Skeletal muscle satellite cell (primary cell): Measurements from ENCODE around the gene MTHFD1.

Experiments used
- H3K27me3 ChIP-seq: 2 replicates; pipeline ENCODE4 v1.7.0; 2013; ENCODE audit warnings: low read length; ENCODE audit not compliant: control insufficient read depth, insufficient read depth
- H3K36me3 ChIP-seq: 2 replicates; pipeline ENCODE4 v1.7.0; 2013; ENCODE audit warnings: mild to moderate bottlenecking, control low read depth, low read length; ENCODE audit not compliant: insufficient read depth
- H3K4me1 ChIP-seq: 2 replicates; pipeline ENCODE4 v1.7.0; 2013; ENCODE audit warnings: low read length; ENCODE audit not compliant: control insufficient read depth, insufficient read depth
- H3K4me2 ChIP-seq: 2 replicates; pipeline ENCODE4 v1.7.0; 2013; ENCODE audit warnings: mild to moderate bottlenecking, low read length
- H3K4me3 ChIP-seq: 2 replicates; pipeline ENCODE4 v1.7.0; 2013; ENCODE audit warnings: low read length
- H3K9ac ChIP-seq: 2 replicates; pipeline ENCODE4 v1.7.0; 2013; ENCODE audit warnings: mild to moderate bottlenecking, low read depth, low read length, moderate library complexity
- H3K9me3 ChIP-seq: replicated peaks from 2 replicates; pipeline ENCODE4 v1.7.0; 2013; ENCODE audit warnings: mild to moderate bottlenecking, control low read depth, low read length

Gene MTHFD1

DNA sequence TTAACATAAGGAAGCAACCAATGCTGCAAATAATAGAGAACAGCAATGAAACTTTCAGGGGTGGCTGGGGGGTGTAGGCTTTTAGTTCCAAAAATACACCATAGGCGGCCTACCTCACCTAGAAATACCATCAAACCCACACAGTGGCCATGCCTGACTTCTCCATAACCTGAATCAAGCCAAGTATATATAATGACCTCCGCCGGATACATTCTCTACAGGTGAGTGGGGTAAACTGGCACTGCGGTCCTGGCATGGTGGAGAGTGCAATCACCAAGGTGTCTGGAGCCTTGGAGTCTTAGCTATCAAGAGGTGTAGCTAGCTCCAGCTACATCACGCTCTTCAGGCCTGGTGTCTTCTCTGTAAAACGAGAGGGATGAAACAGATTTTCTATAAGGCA is 114.3 kb downstream of the MTHFD1 start:
- Histone ChIP-seq H3K9me3 (no peaks in the 10 kb centered on the region), H3K4me1 (peaks cover 41% of the 10 kb centered on the region), H3K4me2 (peak overlapping the region; percentile 91), H3K9ac (peak overlapping the region; percentile 99), H3K4me3 (peak overlapping the region; percentile 84), H3K36me3 (peaks cover 3% of the 10 kb centered on the region), H3K27me3 (no peaks in the 10 kb centered on the region)

DNA sequence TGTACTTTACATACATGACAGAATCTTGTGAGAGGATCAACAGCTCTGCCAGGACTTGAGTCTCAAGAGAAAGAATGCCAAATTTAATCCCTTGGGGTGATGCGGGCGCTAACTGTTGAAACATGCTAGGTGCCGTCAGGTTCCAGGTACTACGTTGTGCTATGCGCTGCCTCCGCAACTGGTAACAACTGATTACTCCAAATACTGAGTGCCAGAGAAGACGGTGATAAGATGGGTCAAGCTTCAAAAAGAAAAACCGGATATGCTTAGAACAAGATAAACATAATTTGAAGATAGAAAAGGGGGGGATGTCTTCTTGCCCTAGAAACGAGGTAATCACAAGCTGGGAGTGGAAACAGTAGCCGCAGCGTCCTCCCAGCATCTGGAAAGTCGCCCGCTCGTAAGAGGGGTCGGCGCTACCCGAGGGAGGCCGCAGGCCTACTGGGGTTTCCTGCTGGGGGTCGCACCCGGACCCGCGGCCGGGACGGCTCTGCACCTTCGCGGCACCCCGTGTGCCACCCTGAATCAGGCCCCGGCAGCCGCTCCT is 114.8 kb downstream of the MTHFD1 start:
- H3K4me2 ChIP-seq = peak overlapping the region; percentile 91
- H3K9me3 ChIP-seq = no peaks in the 10 kb centered on the region
- peak overlapping the region; percentile 84 for H3K4me3 ChIP-seq
- H3K27me3 ChIP-seq = no peaks in the 10 kb centered on the region
- peaks cover 3% of the 10 kb centered on the region for H3K36me3 ChIP-seq
- peaks cover 46% of the 10 kb centered on the region for H3K4me1 ChIP-seq
- peak overlapping the region; percentile 99 for H3K9ac ChIP-seq

DNA sequence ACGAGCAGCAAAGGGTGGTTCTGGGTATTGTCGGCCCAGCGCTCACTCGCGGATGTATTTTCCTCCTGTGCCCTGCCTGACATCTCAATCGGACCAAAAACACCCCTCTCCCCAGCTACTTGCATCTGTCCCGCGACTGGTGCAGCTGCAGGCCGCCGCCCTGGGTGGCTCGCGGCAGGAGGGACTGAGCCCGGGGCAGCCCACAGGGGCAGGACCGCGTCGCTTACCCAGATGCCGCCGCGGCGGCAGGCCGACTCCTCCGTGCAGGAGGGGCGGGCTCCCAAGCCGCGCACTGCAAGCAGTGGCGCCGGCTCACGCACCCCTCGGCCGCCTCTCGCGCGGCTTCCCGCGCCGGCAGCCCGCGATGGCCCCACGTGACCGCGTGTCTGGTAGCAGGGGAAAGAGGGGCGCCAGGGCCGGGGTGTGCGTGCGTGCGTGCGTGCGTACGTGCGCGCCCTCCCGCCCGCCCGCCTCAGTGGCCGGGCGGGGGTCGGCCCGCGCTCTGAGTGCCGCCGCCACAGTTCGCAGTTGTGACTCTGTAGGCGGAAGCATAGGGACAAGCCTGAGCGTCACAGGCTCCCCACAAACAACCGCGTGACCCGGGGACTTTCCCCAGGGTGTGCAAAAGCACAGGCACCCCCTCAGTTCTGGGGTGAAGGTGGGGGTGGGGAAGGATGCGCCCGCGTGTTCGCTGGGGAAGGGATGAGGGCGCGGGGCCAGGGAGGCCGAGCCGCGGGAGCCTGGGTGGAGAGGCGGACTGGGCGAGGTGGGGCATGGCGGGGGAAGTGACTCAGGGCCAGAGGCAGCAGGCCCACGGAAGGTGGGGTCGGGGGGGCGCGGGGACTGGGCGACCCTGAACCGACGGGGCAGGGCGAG is 115.5 kb downstream of the MTHFD1 start, which contains the start of gene ZBTB25:
ZBTB25 (minus strand) TSS at position 405 of the 876 bp plus-strand sequence. CDS start 13,305 bp downstream, outside the sequence.
- H3K4me1 ChIP-seq = peaks cover 51% of the 10 kb centered on the region
- H3K4me2 ChIP-seq = peak within 1 kb of the TSS; percentile 91
- peak within 1 kb of the TSS; percentile 84 for H3K4me3 ChIP-seq
- H3K9me3 ChIP-seq = no peaks in the 10 kb centered on the region
- peaks cover 3% of the 10 kb centered on the region for H3K36me3 ChIP-seq
- peak within 1 kb of the TSS; percentile 99 for H3K9ac ChIP-seq
- H3K27me3 ChIP-seq = no peaks in the 10 kb centered on the region

DNA sequence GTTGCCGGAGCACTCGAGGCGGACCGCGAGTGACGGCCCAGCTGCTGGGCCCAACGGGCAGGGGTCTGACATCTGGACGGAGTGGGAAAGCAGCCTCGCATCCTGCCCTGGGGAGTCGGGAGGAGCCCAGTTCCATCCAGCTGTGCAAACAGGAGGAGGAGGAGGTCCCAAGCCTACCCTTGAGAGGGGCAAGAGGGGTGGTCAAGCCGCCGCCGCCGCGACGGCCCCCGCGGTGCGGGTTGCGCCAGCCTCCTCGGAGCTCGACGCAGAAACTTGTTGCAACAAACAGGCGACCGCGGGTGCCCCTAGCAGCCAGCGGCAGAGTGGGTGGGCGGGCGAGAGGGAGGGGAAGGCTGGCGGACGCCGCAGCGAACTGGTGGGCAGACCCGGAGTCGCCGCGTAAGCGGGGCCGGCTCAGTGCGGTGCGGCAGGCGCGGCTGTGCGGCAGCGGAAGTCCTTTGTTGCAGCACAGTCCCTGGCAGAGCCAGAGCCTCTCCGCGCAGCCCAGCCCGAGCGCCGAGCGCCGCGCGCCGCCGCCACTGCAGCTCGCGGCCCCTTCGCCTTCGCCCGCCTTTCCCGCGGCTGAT is 116.2 kb downstream of the MTHFD1 start, which contains the start of gene ZBTB1:
ZBTB1 (plus strand) TSS at position 461 of the 587 bp plus-strand sequence. CDS start 16,735 bp downstream, outside the sequence.
- peaks cover 57% of the 10 kb centered on the region for H3K4me1 ChIP-seq
- H3K9me3 ChIP-seq = no peaks in the 10 kb centered on the region
- peak within 1 kb of the TSS; percentile 84 for H3K4me3 ChIP-seq
- H3K27me3 ChIP-seq = no peaks in the 10 kb centered on the region
- peak within 1 kb of the TSS; percentile 99 for H3K9ac ChIP-seq
- no peaks in the 10 kb centered on the region for H3K36me3 ChIP-seq
- peak within 1 kb of the TSS; percentile 91 for H3K4me2 ChIP-seq

DNA sequence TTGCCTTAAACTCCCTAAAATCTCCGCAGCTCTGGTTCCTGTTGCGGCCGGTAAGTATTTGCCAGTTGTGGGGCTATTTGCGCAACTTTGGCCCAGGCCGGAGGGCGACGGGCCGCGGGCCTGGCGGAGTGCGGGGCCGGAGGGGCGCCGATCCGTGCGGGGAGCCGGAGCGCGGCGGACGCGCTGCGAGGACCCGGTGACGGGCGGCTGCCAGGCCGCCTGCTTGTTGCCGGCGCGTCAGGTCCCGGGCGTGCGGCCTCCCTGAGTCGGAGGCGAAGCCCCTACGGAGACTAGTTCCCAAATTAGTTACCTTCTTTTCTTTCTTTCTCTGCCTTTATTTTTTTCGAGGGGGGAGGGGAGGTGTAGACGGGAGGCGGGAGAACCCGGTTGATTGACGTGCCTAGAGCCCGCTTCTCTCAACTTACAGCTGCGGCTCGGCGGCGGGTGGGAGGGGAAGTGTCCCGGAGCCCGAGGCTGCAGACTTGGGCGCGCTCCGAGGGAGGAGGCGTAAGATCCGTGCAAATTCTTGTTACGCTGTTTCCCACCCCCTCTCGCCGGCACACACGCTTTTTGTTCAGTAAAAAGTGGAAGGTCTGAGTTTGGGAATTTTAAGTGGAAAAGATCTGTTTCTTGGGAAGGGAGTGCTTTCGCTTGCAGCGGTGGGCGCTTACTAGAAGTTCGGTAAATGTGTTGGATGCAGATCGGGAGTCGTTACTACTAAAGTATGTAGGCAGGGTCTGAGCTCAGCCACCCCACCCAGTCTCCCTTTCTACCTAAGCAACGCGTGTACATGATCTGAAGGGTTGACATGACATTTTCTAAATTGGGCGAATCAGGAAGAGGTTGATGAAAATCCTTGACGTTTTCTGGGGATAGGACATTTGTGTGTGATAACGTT is 117.0 kb downstream of the MTHFD1 start:
- H3K4me1 ChIP-seq = peaks cover 53% of the 10 kb centered on the region

DNA sequence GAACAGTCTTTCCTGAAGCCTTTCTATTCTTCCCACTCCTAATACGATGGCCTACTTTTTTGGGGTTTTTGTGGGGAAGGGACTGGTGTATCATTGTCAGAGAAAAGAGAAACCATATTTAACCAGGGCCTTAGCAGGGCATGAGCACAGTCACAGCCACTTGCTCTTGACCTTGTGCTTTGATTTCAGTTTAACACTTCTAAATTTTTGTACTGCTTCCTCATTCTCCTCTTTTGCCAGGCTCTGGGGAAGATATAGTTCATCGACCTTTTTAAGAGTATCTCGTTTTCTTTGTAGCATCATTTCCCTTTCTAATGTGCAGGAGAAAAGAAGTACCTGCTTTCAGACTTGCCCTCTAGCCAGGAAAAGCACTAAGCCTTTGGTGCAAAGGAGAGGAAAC is 118.6 kb downstream of the MTHFD1 start:
- no peaks in the 10 kb centered on the region for H3K9me3 ChIP-seq
- H3K9ac ChIP-seq = peak overlapping the region; percentile 56
- no peaks in the 10 kb centered on the region for H3K27me3 ChIP-seq
- H3K4me2 ChIP-seq = peak overlapping the region; percentile 91
- no peaks in the 10 kb centered on the region for H3K36me3 ChIP-seq
- peaks cover 47% of the 10 kb centered on the region for H3K4me1 ChIP-seq
- H3K4me3 ChIP-seq = peak overlapping the region; percentile 67

More for the DNA sequence above, 117.0 kb downstream of the MTHFD1 start:
- H3K9ac ChIP-seq = peak overlapping the region; percentile 99
- peak overlapping the region; percentile 84 for H3K4me3 ChIP-seq
- no peaks in the 10 kb centered on the region for H3K36me3 ChIP-seq
- no peaks in the 10 kb centered on the region for H3K9me3 ChIP-seq
- H3K4me2 ChIP-seq = peak overlapping the region; percentile 91
- H3K27me3 ChIP-seq = no peaks in the 10 kb centered on the region

DNA sequence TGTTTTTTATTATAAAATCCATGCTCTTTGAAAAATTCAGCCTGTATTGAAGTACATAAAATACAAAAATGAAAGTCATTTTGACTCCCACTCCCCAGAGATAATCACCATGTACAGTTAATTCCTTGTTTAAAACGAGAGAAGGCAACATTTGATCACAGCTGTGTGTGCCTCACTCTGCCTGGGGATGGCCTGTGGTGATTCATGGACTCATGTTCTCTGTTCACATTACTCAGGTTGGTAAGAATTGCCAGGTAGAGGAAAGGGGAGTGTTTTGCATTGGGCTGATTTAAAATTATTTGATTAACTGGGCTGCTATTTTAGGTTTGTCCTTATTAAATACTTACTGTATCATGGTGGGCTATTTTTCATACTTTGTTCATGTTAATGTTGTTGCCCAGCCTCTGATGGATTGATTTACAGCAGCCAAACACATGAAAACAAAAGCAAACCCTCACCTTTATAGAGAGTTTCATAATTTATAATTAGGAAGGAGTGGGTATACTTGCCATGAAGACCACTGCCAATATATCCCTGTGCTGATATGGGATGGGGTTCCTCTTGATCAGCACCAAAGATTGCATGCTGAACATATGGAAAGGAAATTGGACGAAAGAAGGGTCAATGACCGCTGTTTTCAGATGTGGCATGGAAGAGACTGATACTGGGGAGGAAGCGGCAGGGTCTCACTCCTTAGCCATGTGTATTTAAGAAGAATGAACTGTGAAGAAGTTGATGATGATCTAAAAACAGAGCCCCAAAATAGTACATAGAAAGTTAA is 119.4 kb downstream of the MTHFD1 start:
- no peaks in the 10 kb centered on the region for H3K9me3 ChIP-seq
- H3K9ac ChIP-seq = peak overlapping the region; percentile 56
- no peaks in the 10 kb centered on the region for H3K27me3 ChIP-seq
- no peaks in the 10 kb centered on the region for H3K36me3 ChIP-seq
- H3K4me2 ChIP-seq = peak overlapping the region; percentile 91
- H3K4me3 ChIP-seq = peak overlapping the region; percentile 67
- H3K4me1 ChIP-seq = peaks cover 39% of the 10 kb centered on the region

DNA sequence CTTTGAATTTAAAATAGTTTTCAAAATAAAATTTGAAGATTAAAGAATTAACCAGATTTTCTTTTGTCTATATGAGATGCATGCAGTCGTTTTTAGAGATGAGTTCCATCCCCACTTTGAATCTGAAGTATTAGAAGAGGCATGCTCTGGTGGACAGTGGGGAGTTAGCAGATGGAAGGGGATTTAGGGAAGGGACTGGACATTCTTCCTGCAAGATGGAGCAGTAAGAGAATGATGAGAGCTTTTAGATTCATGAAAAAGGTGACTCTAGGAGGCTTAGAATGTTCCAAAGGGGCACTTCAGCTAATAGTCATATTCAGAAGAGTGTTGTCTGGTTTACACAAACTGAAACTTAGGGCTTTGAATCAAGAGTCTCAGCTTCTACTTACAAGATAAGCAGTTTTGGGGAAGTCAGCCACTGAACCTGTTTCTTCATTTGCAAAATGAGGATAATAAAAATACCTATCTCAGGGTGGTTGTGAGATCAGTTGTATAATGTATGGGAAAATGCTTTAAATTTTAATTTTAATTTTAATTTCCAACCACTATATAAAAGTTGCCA is 120.1 kb downstream of the MTHFD1 start:
- H3K4me2 ChIP-seq = peak overlapping the region; percentile 91
- H3K9me3 ChIP-seq = no peaks in the 10 kb centered on the region
- peaks cover 38% of the 10 kb centered on the region for H3K4me1 ChIP-seq
- no peak overlapping the region for H3K9ac ChIP-seq
- H3K36me3 ChIP-seq = no peaks in the 10 kb centered on the region
- H3K4me3 ChIP-seq = no peak overlapping the region
- no peaks in the 10 kb centered on the region for H3K27me3 ChIP-seq

DNA sequence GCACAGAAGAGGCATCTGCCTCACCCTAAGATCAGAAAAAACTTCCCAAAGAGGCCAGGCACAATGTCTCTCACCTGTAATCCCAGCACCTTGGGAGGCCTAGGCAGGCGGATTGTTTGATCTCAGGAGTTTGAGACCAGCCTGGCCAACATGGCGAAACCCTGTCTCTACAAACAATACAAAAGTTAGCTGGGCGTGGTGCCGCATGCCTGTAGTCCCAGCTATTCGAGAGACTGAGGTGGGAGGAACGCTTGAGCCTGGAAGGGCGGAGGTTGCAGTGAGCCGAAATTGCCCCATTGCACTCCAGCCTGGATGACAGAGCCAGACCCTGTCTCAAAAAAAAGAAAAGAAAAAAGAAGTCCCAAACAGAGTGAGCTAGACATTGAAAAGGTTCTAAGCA is 120.9 kb downstream of the MTHFD1 start:
- no peaks in the 10 kb centered on the region for H3K36me3 ChIP-seq
- no peak overlapping the region for H3K4me2 ChIP-seq
- H3K9ac ChIP-seq = no peak overlapping the region
- no peak overlapping the region for H3K4me3 ChIP-seq
- H3K9me3 ChIP-seq = no peaks in the 10 kb centered on the region
- H3K4me1 ChIP-seq = peaks cover 38% of the 10 kb centered on the region
- H3K27me3 ChIP-seq = no peaks in the 10 kb centered on the region
